ENCODE data around the gene TMEM170A.
"Not testable (repeated sequence)": the region's sequence is repeated elsewhere in the genome, so short reads cannot be mapped to it uniquely, and the experiment has no call there.

The TMEM170A gene

GRCh38 chr16:75464122-75464918 is at the start of gene TMEM170A:
Gene TMEM170A, minus strand, starts transcription at chr16:75464689. Its CDS starts 89 bp downstream, at chr16:75464600.
- DNase-seq: peak; percentile 97 to 98

- no peak for DNase-seq
These were observed 42.1 kb upstream of the TMEM170A start for GRCh38 chr16:75506574-75506973.

- DNase-seq: no peak
These were observed 41.6 kb upstream of the TMEM170A start for GRCh38 chr16:75506107-75506506.

GRCh38 chr16:75503801-75504200 is 39.3 kb upstream of the TMEM170A start:
- no peak for DNase-seq

- DNase-seq: no peak
These were observed 38.6 kb upstream of the TMEM170A start for GRCh38 chr16:75502916-75503605.

GRCh38 chr16:75501820-75502219 is 37.3 kb upstream of the TMEM170A start:
- DNase-seq: not testable (repeated sequence)

- no peak for DNase-seq
These were observed 36.9 kb upstream of the TMEM170A start for GRCh38 chr16:75501359-75501758.

- DNase-seq: not testable (repeated sequence)
These were observed 34.3 kb upstream of the TMEM170A start for GRCh38 chr16:75498605-75499322.

- DNase-seq: no peak
These were observed 33.1 kb upstream of the TMEM170A start for GRCh38 chr16:75497558-75497957.

- no peak for DNase-seq
These were observed 30.7 kb upstream of the TMEM170A start, which contains the start of gene CHST6 for GRCh38 chr16:75495076-75495674. Gene CHST6, minus strand, starts transcription at chr16:75495441. Its CDS starts 15,613 bp downstream, at chr16:75479828.

GRCh38 chr16:75494661-75495075 is 30.2 kb upstream of the TMEM170A start:
- DNase-seq: no peak

GRCh38 chr16:75494184-75494583 is 29.7 kb upstream of the TMEM170A start:
- DNase-seq: no peak

- DNase-seq: no peak
These were observed 27.4 kb upstream of the TMEM170A start for GRCh38 chr16:75491876-75492275.

GRCh38 chr16:75488322-75488721 is 23.8 kb upstream of the TMEM170A start:
- no peak for DNase-seq

GRCh38 chr16:75486676-75487313 is 22.3 kb upstream of the TMEM170A start:
- no peak for DNase-seq

GRCh38 chr16:75486014-75486675 is 21.7 kb upstream of the TMEM170A start:
- no peak for DNase-seq

GRCh38 chr16:75485230-75486013 is 20.9 kb upstream of the TMEM170A start:
- DNase-seq: no peak

GRCh38 chr16:75483222-75483621 is 18.7 kb upstream of the TMEM170A start:
- no peak for DNase-seq

GRCh38 chr16:75482434-75483205 is 18.1 kb upstream of the TMEM170A start:
- no peak for DNase-seq

GRCh38 chr16:75481475-75481874 is 17.0 kb upstream of the TMEM170A start:
- DNase-seq: no peak
